Measurements from ENCODE around the gene EEA1.

DNA sequence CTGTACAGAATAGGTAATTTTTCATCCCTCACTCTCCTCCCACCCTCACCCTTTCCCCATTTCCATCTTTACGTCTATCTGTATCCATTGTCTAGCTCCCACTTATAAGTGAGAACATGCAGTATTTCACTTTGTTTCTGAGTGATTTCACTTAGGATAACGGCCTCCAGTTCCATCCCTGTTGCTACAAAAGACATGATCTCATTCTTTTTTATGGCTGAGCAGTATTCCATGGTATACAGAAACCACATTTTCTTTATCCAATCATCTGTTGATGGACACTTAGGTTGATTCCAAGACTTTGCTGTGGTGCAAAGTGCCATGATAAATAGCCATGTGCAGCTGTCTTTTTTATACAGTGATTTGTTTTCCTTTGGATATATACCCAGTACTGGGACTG, 16.4 kb downstream of the EEA1 start:
- no peak for TF ChIP-seq POLR2A (IDR thresholded peaks at IDR 0.05)
- TF ChIP-seq CTCF (IDR thresholded peaks at IDR 0.05) = no peak
- TF ChIP-seq EP300 (IDR thresholded peaks at IDR 0.05) = no peak
- no peak for TF ChIP-seq POLR2AphosphoS5 (IDR thresholded peaks at IDR 0.05)
